ENCODE data around the gene DTL. TPM values are rescaled to one million over a fixed set of nuclear protein-coding genes. Genes with fewer than 3 reads are reported as not detected.

The DTL gene
- total RNA-seq, 1 donor from 2014 or later = 23.9 TPM

- no peak for TF ChIP-seq CTCF (IDR thresholded peaks at IDR 0.05; ENCODE audit: unreplicated experiment)
- Mint-ChIP-seq H3K27ac (no peak overlapping the region), H3K27me3 (no peaks in the 10 kb centered on the region), H3K9me3 (ENCODE audit: low read depth) (peaks cover 3% of the 10 kb centered on the region), H3K4me1 (ENCODE audit: low read depth) (peaks cover 16% of the 10 kb centered on the region), H3K4me3 (ENCODE audit: low read depth) (no peak overlapping the region), H3K36me3 (ENCODE audit: insufficient read depth) (peaks cover 21% of the 10 kb centered on the region)
- no peak for DNase-seq (ENCODE audit: low spot score, unreplicated experiment)
These were observed 56.0 kb downstream of the DTL start for GRCh38 chr1:212091438-212092121.

- H3K27ac Mint-ChIP-seq = no peak overlapping the region
These were observed 61.8 kb downstream of the DTL start for GRCh38 chr1:212097360-212097759.

GRCh38 chr1:212098310-212098709 is 62.8 kb downstream of the DTL start:
- Mint-ChIP-seq H3K9me3 (ENCODE audit: low read depth) (no peaks in the 10 kb centered on the region), H3K27ac (no peak overlapping the region), H3K36me3 (ENCODE audit: insufficient read depth) (peaks cover 14% of the 10 kb centered on the region), H3K4me1 (ENCODE audit: low read depth) (no peaks in the 10 kb centered on the region), H3K4me3 (ENCODE audit: low read depth) (no peak overlapping the region), H3K27me3 (no peaks in the 10 kb centered on the region)
- no peak for TF ChIP-seq CTCF (IDR thresholded peaks at IDR 0.05; ENCODE audit: unreplicated experiment)
- no peak for DNase-seq (ENCODE audit: low spot score, unreplicated experiment)

More at GRCh38 chr1:212097360-212097759, 61.8 kb downstream of the DTL start:
- TF ChIP-seq CTCF (IDR thresholded peaks at IDR 0.05; ENCODE audit: unreplicated experiment) = no peak
- no peak for DNase-seq (ENCODE audit: low spot score, unreplicated experiment)
- H3K36me3 Mint-ChIP-seq (ENCODE audit: insufficient read depth) = peaks cover 17% of the 10 kb centered on the region
- no peaks in the 10 kb centered on the region for H3K27me3 Mint-ChIP-seq
- no peaks in the 10 kb centered on the region for H3K4me1 Mint-ChIP-seq (ENCODE audit: low read depth)
- no peak overlapping the region for H3K4me3 Mint-ChIP-seq (ENCODE audit: low read depth)
- no peaks in the 10 kb centered on the region for H3K9me3 Mint-ChIP-seq (ENCODE audit: low read depth)

- DNase-seq (ENCODE audit: low spot score, unreplicated experiment) = no peak
- H3K9me3 Mint-ChIP-seq (ENCODE audit: low read depth) = no peaks in the 10 kb centered on the region
- H3K4me3 Mint-ChIP-seq (ENCODE audit: low read depth) = no peak overlapping the region
- no peaks in the 10 kb centered on the region for H3K4me1 Mint-ChIP-seq (ENCODE audit: low read depth)
- peaks cover 11% of the 10 kb centered on the region for H3K36me3 Mint-ChIP-seq (ENCODE audit: insufficient read depth)
- TF ChIP-seq CTCF (IDR thresholded peaks at IDR 0.05; ENCODE audit: unreplicated experiment) = no peak
- peak overlapping the region; percentile 15 for H3K27ac Mint-ChIP-seq
- no peaks in the 10 kb centered on the region for H3K27me3 Mint-ChIP-seq
These were observed 63.2 kb downstream of the DTL start for GRCh38 chr1:212098771-212099170.

GRCh38 chr1:212101251-212101650 is 65.7 kb downstream of the DTL start:
- no peak overlapping the region for H3K27ac Mint-ChIP-seq
- H3K27me3 Mint-ChIP-seq = no peaks in the 10 kb centered on the region
- peaks cover 14% of the 10 kb centered on the region for H3K4me1 Mint-ChIP-seq (ENCODE audit: low read depth)
- no peak for TF ChIP-seq CTCF (IDR thresholded peaks at IDR 0.05; ENCODE audit: unreplicated experiment)
- DNase-seq (ENCODE audit: low spot score, unreplicated experiment) = no peak
- no peaks in the 10 kb centered on the region for H3K9me3 Mint-ChIP-seq (ENCODE audit: low read depth)
- H3K36me3 Mint-ChIP-seq (ENCODE audit: insufficient read depth) = peaks cover 4% of the 10 kb centered on the region
- H3K4me3 Mint-ChIP-seq (ENCODE audit: low read depth) = no peak overlapping the region

Measured in progenitor cell of endocrine pancreas (in vitro differentiated cells).